WTC11 (cell line): ENCODE measurements around the gene ICA1L. TPM values are rescaled to one million over a fixed set of nuclear protein-coding genes. Genes with fewer than 3 reads are reported as not detected.

Experiments
- ATAC-seq: fragments of 200-7000 bp; cut with Tn5 transposase; 2 replicates; pipeline ENCODE4 v1.10.0; 2021; ENCODE audit warnings: mild to moderate bottlenecking, moderate library complexity
- CTCF ChIA-PET: fragments of 300-600 bp; sonication (Branson Sonifier 250); formaldehyde crosslinking; loops from one replicate; lab custom pipeline; 2021; ENCODE audit warnings: antibody characterized with exemption; lab: Charles Lee
- POLR2A ChIA-PET: fragments of 350-600 bp; sonication (Branson Sonifier 250); formaldehyde crosslinking; loops from one replicate; lab custom pipeline; 2021; ENCODE audit warnings: antibody characterized with exemption; lab: Charles Lee
- DNase-seq: peaks from one replicate; pipeline ENCODE4 v3.0.0; 2021; ENCODE audit warnings: low spot score
- H3K27ac Mint-ChIP-seq: 2 replicates; pipeline ENCODE4 v1.8.0; 2021; ENCODE audit warnings: mixed read lengths
- H3K27me3 Mint-ChIP-seq: 2 replicates; pipeline ENCODE4 v1.8.0; 2021; ENCODE audit warnings: low read depth, mild to moderate bottlenecking, moderate library complexity, mixed read lengths
- H3K36me3 Mint-ChIP-seq: 2 replicates; pipeline ENCODE4 v1.8.0; 2021; ENCODE audit warnings: mixed read lengths
- H3K4me1 Mint-ChIP-seq: 2 replicates; pipeline ENCODE4 v1.8.0; 2022; ENCODE audit warnings: mixed read lengths
- H3K4me3 Mint-ChIP-seq: 2 replicates; pipeline ENCODE4 v1.8.0; 2021; ENCODE audit warnings: mild to moderate bottlenecking, moderate library complexity, mixed read lengths
- H3K9me3 Mint-ChIP-seq: 2 replicates; pipeline ENCODE4 v1.8.0; 2021; ENCODE audit warnings: mixed read lengths
- ATF2 ChIP-seq: sonication (generic); formaldehyde crosslinking; IDR thresholded peaks from 2 replicates; pipeline ENCODE4 v1.8.1; 2022; ENCODE audit warnings: low read depth, missing genetic modification reagents, borderline replicate concordance
- CREM ChIP-seq: sonication (generic); formaldehyde crosslinking; IDR thresholded peaks from 2 replicates; pipeline ENCODE4 v1.8.1; 2022; ENCODE audit warnings: mild to moderate bottlenecking, missing genetic modification reagents, moderate library complexity
- E2F5 ChIP-seq: sonication (generic); formaldehyde crosslinking; IDR thresholded peaks from 2 replicates; pipeline ENCODE4 v1.8.1; 2022; ENCODE audit warnings: mild to moderate bottlenecking, moderate library complexity, missing genetic modification reagents
- FOXP4 ChIP-seq: sonication (generic); formaldehyde crosslinking; IDR thresholded peaks from 2 replicates; pipeline ENCODE4 v1.8.0; 2022; ENCODE audit warnings: mild to moderate bottlenecking, missing genetic modification reagents
- HMGA2 ChIP-seq: fragments of 250-450 bp; sonication (Bioruptor Pico); IDR thresholded peaks from 2 replicates; pipeline ENCODE4 v1.4.0; 2021; ENCODE audit warnings: mild to moderate bottlenecking, moderate library complexity
- MXD4 ChIP-seq: fragments of 250-450 bp; sonication (Bioruptor Pico); IDR thresholded peaks from 2 replicates; pipeline ENCODE4 v1.8.0; 2021; ENCODE audit warnings: mild to moderate bottlenecking, moderate library complexity, borderline replicate concordance
- NFE2L1 ChIP-seq: sonication (generic); formaldehyde crosslinking; IDR thresholded peaks from 2 replicates; pipeline ENCODE4 v1.8.1; 2023; ENCODE audit warnings: missing genetic modification reagents
- PRDM15 ChIP-seq: sonication (generic); formaldehyde crosslinking; IDR thresholded peaks from 2 replicates; pipeline ENCODE4 v1.8.0; 2022; ENCODE audit warnings: missing genetic modification reagents
- RELA ChIP-seq: sonication (generic); formaldehyde crosslinking; IDR thresholded peaks from 2 replicates; pipeline ENCODE4 v1.8.1; 2022; ENCODE audit warnings: missing genetic modification reagents, mild to moderate bottlenecking, borderline replicate concordance
- USF2 ChIP-seq: sonication (generic); formaldehyde crosslinking; IDR thresholded peaks from 2 replicates; pipeline ENCODE4 v1.8.1; 2023; ENCODE audit warnings: mild to moderate bottlenecking, missing genetic modification reagents, moderate library complexity
- ZNF281 ChIP-seq: sonication (generic); formaldehyde crosslinking; IDR thresholded peaks from 2 replicates; pipeline ENCODE4 v1.8.0; 2023; ENCODE audit warnings: mild to moderate bottlenecking, missing genetic modification reagents
- ZNF512 ChIP-seq: sonication (generic); formaldehyde crosslinking; IDR thresholded peaks from 2 replicates; pipeline ENCODE4 v1.8.1; 2022; ENCODE audit warnings: missing genetic modification reagents, borderline replicate concordance
- ZSCAN18 ChIP-seq: fragments of 250-450 bp; sonication (Bioruptor Pico); IDR thresholded peaks from 2 replicates; pipeline ENCODE4 v2.1.2; 2022; ENCODE audit warnings: mild to moderate bottlenecking, moderate library complexity
- total RNA-seq: library from RNA; stranded (reverse); gene quantifications from 3 replicates; pipeline ENCODE4 v1.2.3, GENCODE V29; 2021

The ICA1L gene
- total RNA-seq, 1 experiment from 2014 or later = 3.1 TPM

- TF ChIP-seq PRDM15 (CRISPR knock-in tag) = no peak
Observed at GRCh38 chr2:202765436-202765835, 106.1 kb downstream of the ICA1L start (continued).

- Mint-ChIP-seq H3K9me3 (no peaks in the 10 kb centered on the region), H3K36me3 (peaks cover 11% of the 10 kb centered on the region), H3K27me3 (no peaks in the 10 kb centered on the region), H3K4me3 (no peak overlapping the region), H3K4me1 (peaks cover 18% of the 10 kb centered on the region), H3K27ac (no peak overlapping the region)
- POLR2A ChIA-PET = interaction anchor here (0.5 kb wide), 1 partner anchor 82 kb away, joined by 3 read pairs; no protein-coding TSS in a partner anchor
- DNase-seq (no peak), ATAC-seq (no peak)
- TF ChIP-seq NFE2L1 (CRISPR knock-in tag) (no peak), RELA (no peak), ZSCAN18 (CRISPR knock-in tag) (no peak), ATF2 (no peak), ZNF512 (no peak), USF2 (CRISPR knock-in tag) (no peak)
- CTCF ChIA-PET = no interaction called here
Observed at GRCh38 chr2:202764991-202765390, 106.6 kb downstream of the ICA1L start.

- no peak for ATAC-seq
- CTCF ChIA-PET = no interaction called here
- POLR2A ChIA-PET = no interaction called here
- Mint-ChIP-seq H3K27ac (no peak overlapping the region), H3K4me3 (no peak overlapping the region), H3K36me3 (peaks cover 8% of the 10 kb centered on the region), H3K4me1 (peaks cover 9% of the 10 kb centered on the region), H3K9me3 (no peaks in the 10 kb centered on the region), H3K27me3 (no peaks in the 10 kb centered on the region)
- no peak for DNase-seq
- TF ChIP-seq ZNF281 (CRISPR knock-in tag) (no peak), MXD4 (CRISPR knock-in tag) (no peak), FOXP4 (no peak), HMGA2 (CRISPR knock-in tag) (no peak), CREM (CRISPR knock-in tag) (no peak), E2F5 (CRISPR knock-in tag) (no peak)
Observed at GRCh38 chr2:202763916-202764315, 107.7 kb downstream of the ICA1L start.
